IPS-18a (cell line): ENCODE measurements around the gene LACRT.

ENCODE experiments used
- H3K27ac ChIP-seq: one replicate; pipeline ENCODE4 v1.5.1; 2013; ENCODE audit warnings: low read length
- H3K27me3 ChIP-seq: one replicate; pipeline ENCODE4 v1.6.1; 2013; ENCODE audit warnings: mild to moderate bottlenecking, low read length; ENCODE audit not compliant: control insufficient read depth, insufficient read depth
- H3K36me3 ChIP-seq: one replicate; pipeline ENCODE4 v1.6.1; 2013; ENCODE audit warnings: low read depth, low read length; ENCODE audit not compliant: control insufficient read depth
- H3K4me1 ChIP-seq: one replicate; pipeline ENCODE4 v1.6.1; 2013; ENCODE audit warnings: low read depth, low read length; ENCODE audit not compliant: control insufficient read depth
- H3K4me3 ChIP-seq: one replicate; pipeline ENCODE4 v1.5.1; 2013; ENCODE audit warnings: low read length
- H3K9ac ChIP-seq: one replicate; pipeline ENCODE4 v1.6.1; 2013; ENCODE audit warnings: mild to moderate bottlenecking, low read length, moderate library complexity
- H3K9me3 ChIP-seq: one replicate; pipeline ENCODE4 v1.6.1; 2013; ENCODE audit warnings: low read depth, low read length; ENCODE audit not compliant: control insufficient read depth

LACRT gene

GRCh38 chr12:54584128-54584527 lies 50.6 kb downstream of the LACRT start:
- Histone ChIP-seq H3K4me3 (no peak overlapping the region), H3K27me3 (peaks cover 20% of the 10 kb centered on the region), H3K36me3 (no peaks in the 10 kb centered on the region), H3K4me1 (peaks cover 12% of the 10 kb centered on the region), H3K27ac (no peak overlapping the region), H3K9me3 (no peaks in the 10 kb centered on the region), H3K9ac (no peak overlapping the region)

GRCh38 chr12:54583726-54584125 lies 51.0 kb downstream of the LACRT start:
- peaks cover 16% of the 10 kb centered on the region for H3K27me3 ChIP-seq
- no peaks in the 10 kb centered on the region for H3K9me3 ChIP-seq
- H3K4me1 ChIP-seq, result peaks cover 9% of the 10 kb centered on the region
- H3K27ac ChIP-seq, result no peak overlapping the region
- H3K36me3 ChIP-seq, result no peaks in the 10 kb centered on the region
- H3K4me3 ChIP-seq, result no peak overlapping the region
- H3K9ac ChIP-seq, result no peak overlapping the region

- no peak overlapping the region for H3K27ac ChIP-seq
- H3K27me3 ChIP-seq, result no peaks in the 10 kb centered on the region
- no peaks in the 10 kb centered on the region for H3K36me3 ChIP-seq
- H3K4me1 ChIP-seq, result peaks cover 4% of the 10 kb centered on the region
- H3K9ac ChIP-seq, result no peak overlapping the region
- no peaks in the 10 kb centered on the region for H3K9me3 ChIP-seq
- no peak overlapping the region for H3K4me3 ChIP-seq
Observed at GRCh38 chr12:54581412-54581811, 53.3 kb downstream of the LACRT start.
